ENCODE data around the gene SIX6.

GRCh38 chr14:60509438-60510253, 700 bp downstream of the SIX6 start:
- no peak for TF ChIP-seq CTCF (IDR thresholded peaks at IDR 0.05)
- no peak for TF ChIP-seq POLR2AphosphoS5 (IDR thresholded peaks at IDR 0.05)
- TF ChIP-seq POLR2A (IDR thresholded peaks at IDR 0.05): no peak

All from breast epithelium (tissue), 3 donors.